ENCODE results near the gene TRIM25.

GRCh38 chr17:56838687-56839086 lies 75.2 kb downstream of the TRIM25 start:
- TF ChIP-seq CTCF (conservative IDR thresholded peaks at IDR 0.05) (no peak), EZH2 (IDR thresholded peaks at IDR 0.05; ENCODE audit: low read depth) (no peak)
